ENCODE results near the gene ABCC8.

- TF ChIP-seq EZH2phosphoT487 (IDR thresholded peaks at IDR 0.05; ENCODE audit: insufficient read depth, low read depth): no peak
- TF ChIP-seq EZH2 (IDR thresholded peaks at IDR 0.05; ENCODE audit: insufficient read depth, poor library complexity, severe bottlenecking): no peak
These were observed 47.6 kb upstream of the ABCC8 start for GRCh38 chr11:17524221-17524620.

Measured in GM23248 (cell line).